ENCODE measurements around the gene MAP3K2. TPM values are rescaled to one million over a fixed set of nuclear protein-coding genes. Genes with fewer than 3 reads are reported as not detected.

MAP3K2 gene
- total RNA-seq, 1 donor from 2014 or later: 48.9 TPM

DNA sequence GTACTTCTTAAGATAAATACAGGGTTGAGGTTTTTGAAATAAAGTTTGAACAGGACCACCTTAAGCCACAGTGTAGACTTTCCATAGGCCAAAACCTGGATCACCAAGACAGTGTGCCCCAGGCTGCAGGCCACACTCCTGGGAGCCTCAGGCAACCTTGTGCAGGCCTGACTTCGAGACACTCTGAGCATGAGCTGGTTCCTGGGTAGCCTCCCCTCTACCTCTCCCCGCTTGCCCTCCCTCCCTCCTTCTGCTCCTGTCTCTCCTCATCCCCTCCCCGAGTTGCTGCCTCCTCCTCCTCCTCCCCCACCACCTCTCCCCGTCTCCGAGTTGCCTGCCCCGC, 19.9 kb upstream of the MAP3K2 start:
- DNase-seq (ENCODE audit: low read depth): no peak

DNA sequence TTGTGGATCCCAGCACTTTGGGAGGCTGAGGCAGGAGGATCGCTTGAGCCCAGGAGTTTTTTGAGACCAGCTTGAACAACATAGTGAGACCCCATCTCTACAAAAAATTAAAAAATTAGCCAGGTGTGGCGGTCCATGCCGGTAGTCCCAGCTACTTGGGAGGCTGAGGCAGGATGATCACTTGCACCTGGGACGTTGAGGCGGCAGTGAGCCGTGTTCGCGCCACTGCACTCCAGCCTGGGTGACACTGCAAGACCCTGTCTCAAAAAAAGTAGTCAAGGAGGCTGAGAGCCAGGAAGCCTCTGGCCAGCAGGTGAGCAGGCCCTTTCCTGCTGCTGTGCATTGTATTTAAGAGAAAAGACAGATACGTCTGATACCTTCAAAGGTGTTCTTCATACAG, 19.3 kb upstream of the MAP3K2 start:
- DNase-seq (ENCODE audit: low read depth): no peak

DNA sequence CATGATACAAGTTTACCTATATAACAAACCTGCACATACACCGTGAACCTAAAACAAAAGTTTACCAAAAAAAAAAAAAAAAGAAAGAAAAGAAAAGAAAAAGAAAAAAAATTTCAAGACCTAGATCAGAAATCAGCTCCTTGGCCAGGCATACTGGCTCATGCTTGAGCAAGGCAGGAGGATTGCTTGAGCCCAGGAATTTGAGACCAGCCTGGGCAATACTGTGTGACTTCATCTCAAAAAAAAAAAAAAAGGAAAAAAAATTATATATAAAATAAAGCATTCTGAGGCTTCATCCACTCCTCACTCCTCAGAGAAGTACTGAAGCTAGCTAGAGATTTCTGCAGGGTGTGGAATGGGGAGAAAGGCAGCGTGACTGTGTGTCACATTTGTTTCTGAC, 18.7 kb upstream of the MAP3K2 start:
- DNase-seq (ENCODE audit: low read depth): no peak

DNA sequence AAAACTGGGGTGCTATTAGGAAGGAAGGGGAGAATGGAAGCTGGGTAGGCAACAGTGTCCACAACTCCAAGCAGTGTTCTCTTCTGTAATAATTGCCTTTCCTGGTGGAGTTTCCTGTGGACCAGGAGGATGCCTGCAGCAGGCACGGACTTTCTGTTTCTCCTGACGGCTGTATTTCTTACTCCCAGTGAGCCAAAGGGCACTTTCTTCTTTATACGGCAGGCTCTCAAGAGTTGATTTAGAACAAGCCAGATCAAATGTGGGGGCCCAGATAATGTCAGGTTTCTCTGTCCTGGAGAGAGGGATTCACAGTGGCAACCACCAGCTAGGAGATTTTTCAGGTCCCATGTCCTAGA, 17.5 kb upstream of the MAP3K2 start:
- no peak for DNase-seq (ENCODE audit: low read depth)

DNA sequence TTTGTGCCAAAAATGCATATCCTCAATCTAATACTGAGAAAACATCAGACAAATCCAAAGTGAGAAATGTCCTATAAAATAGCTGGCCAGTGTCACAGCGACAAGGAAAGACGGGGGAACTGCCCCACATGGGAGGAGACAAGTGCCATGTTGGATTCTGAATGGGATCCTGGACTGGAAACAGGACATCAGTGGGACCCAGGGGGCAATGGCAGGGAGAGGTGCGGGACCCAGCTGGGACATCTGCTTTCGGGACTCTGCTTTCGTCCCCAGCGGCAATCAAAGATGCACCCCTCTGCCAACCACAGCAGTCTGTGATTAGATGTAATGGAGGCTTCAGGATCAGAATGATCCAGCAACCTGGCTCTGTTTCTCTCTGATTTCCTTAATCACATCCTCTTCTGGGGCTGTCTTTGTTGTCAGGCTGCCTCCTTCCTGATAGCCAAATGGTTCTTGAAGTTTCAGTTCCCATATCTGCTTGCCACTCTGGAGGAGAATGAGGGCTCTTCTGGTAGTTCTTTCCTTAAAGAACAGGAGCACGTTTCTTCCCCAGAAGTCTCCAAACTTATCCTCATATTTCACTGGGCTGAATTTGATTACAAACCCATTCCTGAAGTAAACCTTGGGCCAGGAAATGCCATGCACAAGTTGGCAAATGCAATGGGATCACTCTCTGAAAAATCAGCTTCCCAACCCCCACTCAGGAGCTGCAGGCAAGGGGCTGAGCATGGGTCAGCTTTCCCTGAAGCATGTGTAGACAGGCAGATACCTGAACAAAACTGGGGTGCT, 16.9 kb upstream of the MAP3K2 start:
- no peak for DNase-seq (ENCODE audit: low read depth)

DNA sequence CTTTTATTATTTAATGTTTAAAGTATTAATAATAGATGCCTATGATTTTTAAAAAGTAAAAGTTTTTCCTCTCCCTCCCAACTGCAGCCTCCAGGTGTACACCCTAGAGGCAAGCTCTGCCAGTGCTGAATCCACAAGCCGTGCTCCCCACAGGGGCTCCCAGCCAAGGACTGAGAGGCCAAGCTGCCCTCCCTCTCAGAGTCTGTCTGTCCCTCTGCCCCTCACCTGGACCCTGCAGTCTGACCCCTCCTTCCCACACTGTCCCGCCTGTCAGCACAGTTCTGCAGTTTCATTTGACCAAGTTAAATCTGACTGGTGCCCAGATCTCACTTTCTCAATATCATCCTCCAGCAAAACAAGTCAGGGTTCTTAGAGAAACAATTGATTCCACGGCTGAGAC, 15.7 kb upstream of the MAP3K2 start:
- no peak for DNase-seq (ENCODE audit: low read depth)

DNA sequence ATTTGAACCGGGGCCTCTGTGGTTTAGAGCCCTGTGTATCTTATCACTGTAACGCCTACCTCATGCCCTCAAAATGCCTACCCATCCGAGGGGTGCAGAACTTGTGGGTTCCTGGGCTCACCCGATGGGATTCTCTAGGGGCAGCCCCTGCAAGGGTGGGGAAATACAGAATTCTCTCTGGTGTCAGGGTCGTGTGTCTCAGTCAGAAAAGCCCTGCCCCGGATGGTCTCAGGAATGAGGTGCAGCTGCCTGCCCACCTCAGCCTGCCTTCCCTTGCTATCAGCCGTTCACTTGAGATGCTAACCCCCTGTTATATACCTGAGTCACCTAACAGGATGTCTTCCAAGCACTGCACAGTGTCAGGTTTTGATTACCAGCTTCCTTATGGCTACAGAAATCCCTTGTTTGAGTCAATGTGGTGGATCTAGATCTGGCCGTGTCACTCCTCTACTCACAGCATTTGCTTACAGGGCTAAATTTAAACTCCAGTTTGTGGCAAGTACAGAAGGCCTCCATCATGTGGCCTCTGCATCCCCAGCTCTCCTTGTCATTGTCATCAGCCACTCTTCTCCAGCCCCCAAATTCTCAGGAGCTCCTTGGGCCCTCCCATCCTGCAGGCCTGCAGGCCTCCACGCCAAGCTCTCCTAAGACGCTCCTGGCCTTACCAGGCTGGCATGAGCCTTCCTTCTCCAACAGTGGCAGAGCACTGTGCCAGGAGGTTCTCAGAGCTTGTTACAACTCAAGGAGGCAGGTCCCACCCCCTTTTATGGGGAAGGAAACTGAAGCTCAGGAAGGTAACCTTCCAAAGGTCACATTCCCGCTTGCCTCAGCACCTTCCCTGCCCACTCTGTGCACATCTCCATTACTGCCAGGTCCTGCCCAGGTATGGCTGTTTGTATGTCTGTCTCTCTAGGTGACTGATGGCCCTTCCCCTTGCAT, 14.3 kb upstream of the MAP3K2 start:
- peak; percentile 53 for DNase-seq (ENCODE audit: low read depth)

DNA sequence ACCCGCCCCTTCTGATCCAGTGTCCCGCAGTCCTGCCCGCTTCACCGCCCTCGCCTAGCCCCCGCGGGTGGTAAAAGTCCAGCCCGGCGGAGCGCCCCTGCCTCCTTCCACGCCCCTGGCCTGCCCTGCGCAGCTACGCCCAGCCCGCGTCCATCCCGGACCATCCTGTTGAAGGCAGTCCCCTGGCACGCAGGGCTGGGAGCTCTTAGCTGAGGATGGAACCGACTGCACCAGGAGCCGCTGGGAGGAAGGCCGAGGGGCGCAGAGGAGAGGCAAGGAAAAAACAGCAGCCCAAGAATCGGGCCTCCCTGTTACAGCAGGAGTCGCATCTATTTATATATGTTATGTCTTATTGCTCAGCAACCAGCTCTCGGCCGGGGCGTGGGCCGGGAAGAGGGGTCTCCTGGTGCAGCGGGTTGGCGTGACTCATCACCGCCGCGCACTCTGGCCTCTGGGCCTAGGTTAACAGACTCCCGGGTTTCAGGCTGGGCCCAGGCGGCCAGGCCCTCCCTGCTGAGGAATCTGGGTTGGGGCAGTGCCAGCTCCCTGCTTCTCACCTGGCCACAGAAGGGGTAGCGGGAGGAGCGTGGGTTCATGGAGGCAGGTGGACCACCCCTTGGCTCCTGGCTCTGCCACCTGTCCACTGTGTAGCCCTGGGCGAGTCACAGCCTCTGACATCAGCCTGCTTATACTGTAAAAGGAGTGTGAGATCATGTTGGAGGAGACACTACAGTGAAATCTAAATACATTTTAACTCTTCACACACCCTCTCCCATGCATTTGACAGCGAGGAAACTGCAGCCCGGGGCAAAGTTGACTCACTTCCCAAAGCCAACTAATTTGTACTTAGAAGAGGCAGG, 13.4 kb upstream of the MAP3K2 start:
- peak; percentile 52 for DNase-seq (ENCODE audit: low read depth)

DNA sequence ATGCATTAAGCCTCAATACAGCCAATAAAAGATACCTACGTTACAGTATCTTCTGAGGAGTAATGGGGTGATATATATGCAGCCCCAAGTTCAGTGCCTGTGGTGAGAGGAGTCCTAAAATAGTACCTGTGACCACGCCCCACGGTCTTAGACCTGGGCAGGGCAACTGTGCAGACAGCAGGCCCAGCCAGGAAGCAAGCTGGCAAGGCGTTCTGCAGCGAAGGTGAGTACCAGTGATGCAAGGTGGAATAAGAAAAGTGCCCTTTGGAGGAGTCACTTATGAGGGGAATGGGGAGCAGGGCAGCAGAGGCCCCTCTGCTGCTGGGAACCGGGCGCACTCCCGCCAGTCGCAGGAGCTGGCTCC, 12.7 kb upstream of the MAP3K2 start:
- no peak for DNase-seq (ENCODE audit: low read depth)

DNA sequence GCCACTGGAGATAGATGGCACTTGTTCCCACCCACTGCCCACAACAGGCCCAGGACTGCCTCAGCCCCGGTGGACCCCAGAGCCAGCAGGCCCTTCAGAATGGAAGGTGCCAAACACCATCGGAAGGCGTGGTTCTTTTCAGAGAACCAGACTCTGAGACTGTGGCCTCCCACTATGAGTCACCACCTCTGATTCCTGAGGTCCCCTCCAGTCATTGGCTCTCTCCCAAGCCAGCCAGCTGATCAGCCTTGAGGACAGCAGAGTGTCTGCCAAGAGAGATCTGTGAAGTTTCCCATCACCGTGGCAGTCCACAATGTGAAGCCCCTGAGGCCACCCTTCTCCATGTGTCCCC, 10.4 kb upstream of the MAP3K2 start:
- peak; percentile 98 for DNase-seq (ENCODE audit: low read depth)

DNA sequence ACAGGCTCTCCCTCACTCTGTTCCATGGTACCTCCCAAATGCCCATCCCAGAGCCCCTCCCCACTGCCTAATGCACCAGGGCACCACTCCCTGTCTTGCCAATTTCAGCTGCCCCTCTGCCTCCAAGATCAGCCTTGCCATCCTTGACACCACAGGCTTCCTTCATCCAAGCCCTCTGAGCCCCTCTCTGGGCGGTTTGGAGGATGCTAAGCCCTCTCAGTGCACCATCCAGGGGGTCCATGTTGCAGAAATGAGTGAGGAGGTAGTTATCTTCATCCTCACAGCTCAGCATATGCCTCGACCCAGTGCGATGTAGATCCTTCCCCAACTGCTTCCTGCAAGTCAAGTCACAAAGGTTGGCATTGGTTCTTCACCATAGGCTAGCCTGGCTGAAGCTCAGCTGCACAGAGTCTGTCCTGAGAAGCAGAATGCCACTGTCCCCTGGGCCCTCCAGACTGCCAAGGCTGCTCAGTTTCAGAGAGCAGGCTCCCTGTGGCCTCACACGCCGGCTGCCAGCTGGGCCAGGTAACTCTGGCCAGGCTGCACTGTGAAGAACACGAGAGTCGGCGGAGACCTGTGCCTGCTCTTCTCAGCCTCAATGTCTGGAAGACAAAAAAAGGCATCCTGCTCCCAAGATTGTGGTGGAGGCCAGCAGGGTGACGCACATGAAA, 9.9 kb upstream of the MAP3K2 start:
- DNase-seq (ENCODE audit: low read depth): no peak

DNA sequence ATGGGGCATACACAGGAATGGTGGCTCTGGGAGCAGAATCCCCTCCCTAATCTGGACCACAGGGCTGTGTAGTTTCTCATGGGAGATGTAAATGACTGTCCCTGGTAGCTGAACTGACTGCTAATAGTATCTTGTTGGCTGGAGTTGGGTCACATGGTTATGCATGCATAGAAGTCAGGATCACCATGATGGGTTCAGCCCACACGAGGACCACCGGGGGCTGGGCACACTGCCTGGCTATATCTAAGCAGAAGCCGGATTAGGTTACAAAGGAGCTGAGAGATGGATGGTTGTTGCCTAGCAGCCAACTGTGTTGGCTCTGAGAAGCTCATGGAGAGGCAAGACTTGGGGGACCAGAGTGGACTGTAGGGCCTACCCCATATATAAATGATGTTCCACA, 6.7 kb upstream of the MAP3K2 start:
- DNase-seq (ENCODE audit: low read depth): no peak

DNA sequence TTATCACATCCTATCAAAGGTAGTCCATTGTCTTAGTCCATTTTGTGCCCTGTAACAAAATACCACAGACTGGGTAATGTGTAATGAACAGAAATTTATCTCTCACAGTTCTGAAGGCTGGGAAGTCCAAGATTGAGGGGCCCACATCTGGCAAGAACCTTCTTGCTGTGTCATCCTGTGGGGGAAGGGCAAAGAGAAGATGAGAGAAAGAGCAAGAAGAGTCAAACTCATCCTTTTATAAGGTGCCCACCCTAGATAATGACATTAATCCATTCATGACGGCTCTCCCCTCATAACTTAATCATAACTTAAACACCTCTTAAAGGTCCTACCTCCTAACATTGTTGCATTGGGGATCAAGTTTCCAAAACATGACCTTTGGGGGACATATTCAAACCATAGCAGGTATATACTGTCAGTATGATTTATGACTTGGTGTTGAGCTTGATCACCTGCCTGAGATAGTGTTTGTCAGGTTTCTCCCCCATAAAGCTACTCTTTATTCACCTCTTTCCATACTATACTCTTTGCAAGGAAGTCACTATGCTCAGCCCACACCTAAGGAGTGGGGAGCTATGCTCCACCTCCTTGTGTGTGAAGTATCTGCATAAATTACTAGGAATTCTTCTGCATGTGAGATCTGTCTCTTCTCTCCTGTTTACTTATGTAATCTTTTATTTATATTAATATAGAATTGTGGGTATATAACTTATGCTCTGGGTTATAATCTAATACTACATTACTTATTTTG, 5.2 kb upstream of the MAP3K2 start:
- DNase-seq (ENCODE audit: low read depth): no peak

DNA sequence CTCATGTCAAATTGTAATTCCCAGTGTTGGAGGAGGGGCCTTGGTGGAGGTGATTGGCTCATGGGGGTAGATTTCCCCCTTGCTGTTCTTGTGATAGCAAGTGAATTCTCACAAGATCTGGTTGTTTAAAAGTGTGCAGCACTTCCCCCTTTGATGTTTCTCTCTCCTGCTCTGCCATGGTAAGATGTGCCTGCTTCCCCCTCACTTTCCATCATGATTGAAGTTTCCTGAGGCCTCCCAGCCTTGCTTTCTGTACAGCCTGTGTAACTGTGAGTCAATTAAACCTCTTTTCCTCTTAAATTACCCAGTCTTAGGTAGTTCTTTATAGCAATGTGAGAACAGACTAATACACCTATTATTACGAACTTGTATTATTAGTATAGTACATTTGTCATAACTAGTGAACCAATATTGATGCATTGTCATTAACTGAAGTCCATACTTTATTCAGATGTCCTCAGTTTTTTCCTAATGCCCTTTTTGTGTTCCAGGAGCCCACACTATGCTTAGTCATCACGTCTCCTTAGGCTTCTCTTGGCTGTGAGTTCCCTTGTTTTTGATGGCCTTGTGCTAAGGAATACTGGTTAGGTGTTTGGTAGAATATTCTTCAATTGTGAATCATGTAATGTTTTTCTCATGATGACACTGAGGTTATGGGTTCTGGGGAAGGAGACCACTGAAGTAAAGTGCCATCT, 4.5 kb upstream of the MAP3K2 start:
- DNase-seq (ENCODE audit: low read depth): no peak

DNA sequence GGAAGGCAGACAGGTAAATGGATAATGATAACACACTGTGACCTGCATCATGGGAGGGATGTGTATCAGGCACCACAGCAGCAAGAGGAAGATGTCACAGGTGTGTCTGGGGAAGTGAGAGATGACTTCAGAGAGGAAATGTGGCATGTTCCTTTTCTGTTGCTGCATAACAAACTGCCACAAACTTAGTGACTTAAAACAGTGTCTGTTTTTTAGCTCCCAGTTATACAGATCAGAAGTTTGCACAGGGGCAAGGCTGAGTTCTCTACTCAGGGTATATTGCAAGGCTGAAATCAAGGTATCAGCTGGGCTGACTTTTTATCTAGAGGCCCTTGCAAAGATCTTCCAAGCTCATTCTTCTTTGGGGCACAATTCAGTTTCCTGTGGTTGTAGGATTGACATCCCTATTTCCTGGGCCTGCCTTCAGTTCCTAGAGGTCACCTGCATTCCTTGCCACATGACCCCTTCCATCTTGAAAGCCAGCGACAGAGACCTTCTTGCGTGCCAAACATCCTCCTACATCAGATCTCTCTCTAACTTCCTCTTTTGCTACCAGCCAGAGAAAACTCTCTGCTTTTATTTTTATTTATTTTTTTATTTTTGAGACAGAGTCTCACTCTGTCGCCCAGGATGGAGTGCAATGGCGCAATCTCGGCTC, 2.1 kb upstream of the MAP3K2 start:
- DNase-seq (ENCODE audit: low read depth): no peak

DNA sequence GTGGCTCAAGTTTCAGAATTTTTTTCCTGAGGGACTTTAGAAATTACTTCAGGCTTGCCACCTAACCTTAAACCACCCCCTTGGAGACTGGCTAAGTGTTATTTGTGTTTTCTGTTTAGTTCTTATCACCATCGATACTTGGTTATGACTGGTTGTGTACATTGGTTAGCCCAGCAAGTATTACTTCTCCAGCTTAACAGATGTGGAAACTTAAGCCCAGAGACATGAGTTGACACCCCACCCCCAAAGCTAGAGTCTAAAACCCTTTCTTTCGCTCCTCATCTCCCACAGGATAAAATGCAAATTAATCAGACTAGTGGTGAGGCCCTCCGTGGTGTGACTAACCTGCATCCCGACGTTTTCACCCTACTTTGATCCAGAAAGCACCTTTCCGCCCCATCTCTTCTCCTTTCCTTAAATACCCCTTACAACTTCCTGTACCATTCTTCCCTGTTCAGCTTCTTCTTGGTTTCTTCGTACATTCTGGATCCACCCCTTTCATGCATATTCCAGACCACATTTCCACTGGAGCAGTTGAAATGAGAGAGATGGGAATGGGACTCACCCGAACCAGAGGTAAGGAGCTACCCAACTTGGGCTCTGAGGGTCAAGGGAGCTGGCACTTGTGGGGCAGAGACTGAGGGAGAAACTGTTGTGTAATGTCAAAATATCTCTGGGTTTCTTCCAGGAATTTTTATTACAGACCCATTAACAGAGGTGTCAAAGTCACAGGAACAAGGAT, 819 bp upstream of the MAP3K2 start:
- no peak for DNase-seq (ENCODE audit: low read depth)

DNA sequence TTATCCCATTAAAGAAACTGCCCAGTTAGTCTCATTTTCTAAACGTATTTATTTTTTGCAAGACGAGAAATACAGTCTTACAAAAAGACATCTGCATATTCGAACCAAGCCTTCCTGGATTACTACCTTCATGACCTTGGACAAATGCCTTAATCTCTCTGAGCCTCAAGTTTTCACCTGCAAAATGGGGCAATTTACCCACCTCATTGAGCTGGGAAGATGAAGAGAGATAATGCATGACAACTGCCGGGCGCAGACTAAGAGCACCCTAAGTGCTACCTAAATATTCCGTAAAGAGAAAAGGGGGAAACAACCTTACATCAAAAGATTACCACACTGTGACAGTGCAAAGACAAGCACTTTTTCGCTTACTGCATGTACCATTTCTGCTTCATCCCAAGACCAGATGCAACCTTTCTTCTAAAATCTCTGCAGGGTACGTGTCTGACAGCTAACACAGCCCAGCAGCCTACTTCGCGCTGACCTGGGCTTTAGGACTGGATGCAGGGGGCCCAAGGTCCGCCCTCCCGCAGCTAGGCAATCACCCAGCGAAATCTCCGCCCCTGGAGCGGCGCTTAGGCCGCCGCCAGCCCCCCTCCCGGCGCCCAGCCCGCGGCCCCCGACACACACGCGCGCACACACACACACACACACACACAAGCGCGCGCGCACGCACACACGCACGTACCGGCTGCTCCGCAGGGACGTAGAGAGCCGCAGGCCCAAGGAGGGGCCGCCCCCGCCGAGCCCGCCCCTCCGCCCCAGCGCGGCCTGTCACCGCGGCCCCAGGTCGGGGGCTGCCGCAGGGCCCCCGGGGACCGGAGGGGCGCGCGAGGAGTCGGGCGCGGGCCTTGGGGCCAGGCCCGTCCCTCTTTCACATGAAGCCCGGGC, 766 bp downstream of the MAP3K2 start:
- DNase-seq (ENCODE audit: low read depth): peak; percentile 84

DNA sequence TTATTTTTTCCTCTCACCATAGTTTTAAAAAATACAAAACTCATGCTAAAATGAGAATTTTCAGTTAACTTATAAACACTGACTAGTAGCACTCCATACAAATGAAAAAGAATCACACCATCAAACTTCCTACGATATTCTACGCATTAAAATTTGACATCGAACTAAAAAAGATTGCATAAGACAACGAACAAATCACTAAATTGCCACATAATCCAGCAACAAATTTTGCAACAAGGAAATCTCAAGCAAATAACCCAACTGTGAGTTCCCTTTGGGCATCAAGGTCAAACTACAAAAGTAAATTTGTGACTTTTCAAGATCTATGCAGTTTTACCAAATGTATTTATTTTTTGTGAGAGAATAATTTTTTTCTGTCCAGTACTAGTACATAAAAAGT, 1.5 kb downstream of the MAP3K2 start:
- DNase-seq (ENCODE audit: low read depth): no peak
